Tongue (tissue), 2 donors: Measurements from ENCODE around the gene PLEKHA1. TPM values are rescaled to one million over a fixed set of nuclear protein-coding genes. Genes with fewer than 3 reads are reported as not detected.

Source experiments
- DNase-seq: peaks from one replicate; pipeline ENCODE4 v3.0.0-alpha.2; 2015
- total RNA-seq: library from RNA; depleted of rRNA; stranded (reverse); fragments of >200 nt; gene quantifications from one replicate; pipeline ENCODE4 v1.2.3, GENCODE V29; 2014

PLEKHA1 gene
- total RNA-seq, 1 donor from 2014 or later: 65.4 TPM

GRCh38 chr10:122347170-122347841, 27.2 kb upstream of the PLEKHA1 start:
- no peak for DNase-seq

- no peak for DNase-seq
These were observed 26.0 kb upstream of the PLEKHA1 start for GRCh38 chr10:122348512-122348911.

- no peak for DNase-seq
These were observed 25.6 kb upstream of the PLEKHA1 start for GRCh38 chr10:122348935-122349361.

GRCh38 chr10:122349758-122350369, 24.6 kb upstream of the PLEKHA1 start:
- DNase-seq: no peak

GRCh38 chr10:122350893-122351292, 23.6 kb upstream of the PLEKHA1 start:
- DNase-seq: no peak

- DNase-seq: no peak
These were observed 21.5 kb upstream of the PLEKHA1 start for GRCh38 chr10:122352817-122353525.

- DNase-seq: no peak
These were observed 20.1 kb upstream of the PLEKHA1 start for GRCh38 chr10:122354383-122354782.

GRCh38 chr10:122357685-122358084, 16.8 kb upstream of the PLEKHA1 start:
- no peak for DNase-seq

GRCh38 chr10:122359621-122360020, 14.9 kb upstream of the PLEKHA1 start:
- no peak for DNase-seq

- DNase-seq: no peak
These were observed 13.5 kb upstream of the PLEKHA1 start for GRCh38 chr10:122361046-122361445.

GRCh38 chr10:122362031-122362592, 12.4 kb upstream of the PLEKHA1 start:
- no peak for DNase-seq

- no peak for DNase-seq
These were observed 11.9 kb upstream of the PLEKHA1 start for GRCh38 chr10:122362621-122363020.

- no peak for DNase-seq
These were observed 11.2 kb upstream of the PLEKHA1 start for GRCh38 chr10:122363311-122363710.

- no peak for DNase-seq
These were observed 10.6 kb upstream of the PLEKHA1 start for GRCh38 chr10:122363722-122364463.

- peak; percentile 69 for DNase-seq
These were observed 5.8 kb upstream of the PLEKHA1 start for GRCh38 chr10:122368502-122369254.

- no peak for DNase-seq
These were observed 1.4 kb upstream of the PLEKHA1 start for GRCh38 chr10:122373108-122373507.

GRCh38 chr10:122373721-122374120, 787 bp upstream of the PLEKHA1 start:
- DNase-seq: peak; percentile 60

- peak; percentile 75 for DNase-seq
These were observed 561 bp downstream of the PLEKHA1 start for GRCh38 chr10:122374859-122375678.

- no peak for DNase-seq
These were observed 1.2 kb downstream of the PLEKHA1 start for GRCh38 chr10:122375679-122376160.

- no peak for DNase-seq
These were observed 2.0 kb downstream of the PLEKHA1 start for GRCh38 chr10:122376364-122376961.
